Chondrocyte (in vitro differentiated cells): Measurements from ENCODE around the gene SND1. TPM values are rescaled to one million over a fixed set of nuclear protein-coding genes. Genes with fewer than 3 reads are reported as not detected.

Source experiments
- DNase-seq: peaks from one replicate; pipeline ENCODE4 v3.0.0; 2021; ENCODE audit warnings: mixed read lengths, low spot score
- H3K27ac Mint-ChIP-seq: one replicate; pipeline ENCODE4 v1.8.0; 2021; ENCODE audit warnings: mild to moderate bottlenecking, moderate library complexity, mixed read lengths; ENCODE audit not compliant: unreplicated experiment
- H3K27me3 Mint-ChIP-seq: 2 replicates; pipeline ENCODE4 v1.8.0; 2021; ENCODE audit warnings: low read depth, mixed read lengths
- H3K36me3 Mint-ChIP-seq: 2 replicates; pipeline ENCODE4 v1.8.0; 2021; ENCODE audit warnings: low read depth, mixed read lengths
- H3K4me1 Mint-ChIP-seq: 2 replicates; pipeline ENCODE4 v1.8.0; 2021; ENCODE audit warnings: low read depth, mild to moderate bottlenecking, mixed read lengths
- H3K4me3 Mint-ChIP-seq: one replicate; pipeline ENCODE4 v1.8.0; 2021; ENCODE audit warnings: mild to moderate bottlenecking, moderate library complexity, mixed read lengths; ENCODE audit not compliant: unreplicated experiment
- H3K9me3 Mint-ChIP-seq: 2 replicates; pipeline ENCODE4 v1.8.0; 2021; ENCODE audit warnings: low read depth, mixed read lengths
- CTCF ChIP-seq: fragments of 200-600 bp; sonication (generic); IDR thresholded peaks from 2 replicates; pipeline ENCODE4 v1.5.0; 2021; ENCODE audit warnings: antibody characterized with exemption, mild to moderate bottlenecking, moderate library complexity
- total RNA-seq: library from RNA; stranded (reverse); gene quantifications from 3 replicates; pipeline ENCODE4 v1.2.1, GENCODE V29; 2021

Gene SND1
- total RNA-seq, 1 donor from 2014 or later: 229 TPM

DNA sequence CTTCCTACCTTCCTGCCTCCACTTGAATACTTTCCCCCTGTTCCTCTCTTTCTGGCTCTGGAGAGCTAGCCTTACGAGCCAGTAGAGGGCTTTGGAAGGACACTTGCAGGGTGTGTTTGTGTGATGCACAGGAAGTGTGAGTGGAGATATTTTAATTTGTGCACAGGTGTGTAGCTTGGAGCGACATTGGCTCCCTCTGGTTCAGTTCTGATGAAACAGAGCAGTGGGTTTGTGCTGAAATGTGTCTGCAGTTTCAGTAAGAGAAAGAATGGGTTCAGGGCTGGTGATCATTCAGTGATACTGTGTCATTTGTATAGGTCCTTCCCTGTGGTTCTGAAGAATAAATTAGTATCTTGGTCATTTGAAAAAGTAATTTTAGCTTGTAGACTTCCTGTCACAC is 86.9 kb downstream of the SND1 start:
- H3K27ac Mint-ChIP-seq: no peak overlapping the region
- DNase-seq: no peak

GRCh38 chr7:127741764-127742375 is 89.9 kb downstream of the SND1 start:
- no peak overlapping the region for H3K4me3 Mint-ChIP-seq
- DNase-seq: no peak
- H3K4me1 Mint-ChIP-seq: peaks cover 8% of the 10 kb centered on the region
- H3K27me3 Mint-ChIP-seq: no peaks in the 10 kb centered on the region
- H3K36me3 Mint-ChIP-seq: peaks cover 1% of the 10 kb centered on the region
- TF ChIP-seq CTCF: no peak
- H3K9me3 Mint-ChIP-seq: no peaks in the 10 kb centered on the region
- H3K27ac Mint-ChIP-seq: no peak overlapping the region

More for the DNA sequence above, 86.9 kb downstream of the SND1 start:
- TF ChIP-seq CTCF: no peak
- Mint-ChIP-seq H3K9me3 (no peaks in the 10 kb centered on the region), H3K36me3 (peaks cover 6% of the 10 kb centered on the region), H3K4me1 (peaks cover 12% of the 10 kb centered on the region), H3K4me3 (no peak overlapping the region), H3K27me3 (no peaks in the 10 kb centered on the region)

- no peaks in the 10 kb centered on the region for H3K9me3 Mint-ChIP-seq
- H3K4me1 Mint-ChIP-seq: peaks cover 22% of the 10 kb centered on the region
- H3K4me3 Mint-ChIP-seq: no peak overlapping the region
These were observed 93.5 kb downstream of the SND1 start for GRCh38 chr7:127745445-127745844.

GRCh38 chr7:127751062-127751461 is 99.1 kb downstream of the SND1 start:
- DNase-seq: no peak
- Mint-ChIP-seq H3K9me3 (no peaks in the 10 kb centered on the region), H3K27me3 (no peaks in the 10 kb centered on the region), H3K27ac (peak overlapping the region; percentile 62), H3K4me1 (peaks cover 23% of the 10 kb centered on the region), H3K4me3 (no peak overlapping the region), H3K36me3 (peaks cover 3% of the 10 kb centered on the region)
- no peak for TF ChIP-seq CTCF

More at GRCh38 chr7:127745445-127745844, 93.5 kb downstream of the SND1 start:
- no peak overlapping the region for H3K27ac Mint-ChIP-seq
- no peaks in the 10 kb centered on the region for H3K27me3 Mint-ChIP-seq
- TF ChIP-seq CTCF: no peak
- peaks cover 4% of the 10 kb centered on the region for H3K36me3 Mint-ChIP-seq
- DNase-seq: no peak

DNA sequence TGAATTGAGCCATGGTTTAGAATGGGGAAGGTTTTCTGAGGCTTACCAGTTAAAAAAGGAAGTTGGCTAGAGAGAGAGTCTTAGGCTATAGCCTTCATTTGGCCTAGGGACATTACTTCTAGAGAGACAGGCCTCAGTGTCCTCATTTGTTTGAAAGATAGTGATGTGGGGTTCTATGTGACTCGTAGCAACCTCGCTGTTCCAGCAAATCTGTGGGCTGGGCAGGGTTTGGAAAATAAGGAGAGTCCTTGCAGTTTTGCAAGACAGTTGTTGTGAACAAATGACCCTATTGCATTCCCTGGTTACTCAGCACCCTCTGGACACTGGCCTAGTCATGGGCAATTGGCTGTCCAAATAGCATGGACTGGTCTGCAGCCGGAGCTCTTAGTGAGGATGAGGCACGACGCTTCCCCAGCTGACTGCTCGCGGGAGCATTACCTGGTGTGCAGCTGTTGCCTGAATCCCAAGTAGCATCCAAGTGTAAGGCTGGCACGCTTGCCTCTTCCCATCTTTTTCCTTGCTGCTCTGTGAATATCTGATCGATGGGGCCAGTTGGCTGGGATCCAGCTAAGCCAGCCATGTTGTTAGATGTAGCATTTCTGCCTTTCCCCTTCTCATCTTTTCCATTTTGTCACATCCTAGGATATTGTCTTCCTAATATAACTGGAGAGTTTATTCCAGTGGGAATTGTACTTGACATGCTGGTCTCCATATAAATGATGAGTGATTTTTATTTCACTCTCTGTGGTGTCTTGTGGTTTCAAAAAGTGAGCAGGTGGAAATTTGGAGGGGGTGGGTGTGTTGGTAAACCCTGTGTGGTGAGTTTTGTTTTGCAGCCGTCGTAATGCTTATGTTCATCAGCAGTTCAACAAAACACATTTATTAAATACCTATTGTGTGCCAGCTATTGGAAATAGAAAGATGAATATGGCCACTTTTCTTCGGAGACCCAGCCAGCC is 99.8 kb downstream of the SND1 start:
- TF ChIP-seq CTCF: no peak
- H3K4me3 Mint-ChIP-seq: no peak overlapping the region
- H3K27me3 Mint-ChIP-seq: no peaks in the 10 kb centered on the region
- H3K9me3 Mint-ChIP-seq: no peaks in the 10 kb centered on the region
- peak overlapping the region; percentile 62 for H3K27ac Mint-ChIP-seq
- DNase-seq: no peak
- H3K4me1 Mint-ChIP-seq: peaks cover 22% of the 10 kb centered on the region
- peaks cover 3% of the 10 kb centered on the region for H3K36me3 Mint-ChIP-seq
